Measurements from ENCODE around the gene PRKD1.

- no peak for TF ChIP-seq EP300 (IDR thresholded peaks at IDR 0.05; ENCODE audit: low read depth in 2 of 2, low read length in 2 of 2)
- no peak for TF ChIP-seq EP300 (CRISPR knock-in tag; IDR thresholded peaks at IDR 0.05; ENCODE audit: borderline replicate concordance)
- TF ChIP-seq, protein P1, sequence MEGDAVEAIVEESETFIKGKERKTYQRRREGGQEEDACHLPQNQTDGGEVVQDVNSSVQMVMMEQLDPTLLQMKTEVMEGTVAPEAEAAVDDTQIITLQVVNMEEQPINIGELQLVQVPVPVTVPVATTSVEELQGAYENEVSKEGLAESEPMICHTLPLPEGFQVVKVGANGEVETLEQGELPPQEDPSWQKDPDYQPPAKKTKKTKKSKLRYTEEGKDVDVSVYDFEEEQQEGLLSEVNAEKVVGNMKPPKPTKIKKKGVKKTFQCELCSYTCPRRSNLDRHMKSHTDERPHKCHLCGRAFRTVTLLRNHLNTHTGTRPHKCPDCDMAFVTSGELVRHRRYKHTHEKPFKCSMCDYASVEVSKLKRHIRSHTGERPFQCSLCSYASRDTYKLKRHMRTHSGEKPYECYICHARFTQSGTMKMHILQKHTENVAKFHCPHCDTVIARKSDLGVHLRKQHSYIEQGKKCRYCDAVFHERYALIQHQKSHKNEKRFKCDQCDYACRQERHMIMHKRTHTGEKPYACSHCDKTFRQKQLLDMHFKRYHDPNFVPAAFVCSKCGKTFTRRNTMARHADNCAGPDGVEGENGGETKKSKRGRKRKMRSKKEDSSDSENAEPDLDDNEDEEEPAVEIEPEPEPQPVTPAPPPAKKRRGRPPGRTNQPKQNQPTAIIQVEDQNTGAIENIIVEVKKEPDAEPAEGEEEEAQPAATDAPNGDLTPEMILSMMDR (CRISPR knock-in tag; IDR thresholded peaks at IDR 0.05) = no peak
- TF ChIP-seq IRF2 (CRISPR knock-in tag; IDR thresholded peaks at IDR 0.05) = no peak
- TF ChIP-seq ZBTB8A (CRISPR knock-in tag; IDR thresholded peaks at IDR 0.05; ENCODE audit: borderline replicate concordance, low read depth) = no peak
- TF ChIP-seq TBP (CRISPR knock-in tag; IDR thresholded peaks at IDR 0.05) = no peak
- TF ChIP-seq MATR3 (CRISPR knock-in tag; IDR thresholded peaks at IDR 0.05) = no peak
- no peak for TF ChIP-seq ZNF629 (CRISPR knock-in tag; conservative IDR thresholded peaks at IDR 0.05)
- TF ChIP-seq SMAD3 (CRISPR knock-in tag; IDR thresholded peaks at IDR 0.05) = no peak
- no peak for TF ChIP-seq MZF1 (CRISPR knock-in tag; IDR thresholded peaks at IDR 0.05; ENCODE audit: borderline replicate concordance)
Observed at GRCh38 chr14:29953501-29953900, 25.9 kb upstream of the PRKD1 start.

Measured in HepG2 (cell line).